Measurements from ENCODE around the gene BOLA3. TPM values are rescaled to one million over a fixed set of nuclear protein-coding genes. Genes with fewer than 3 reads are reported as not detected.

Gene BOLA3
- polyA plus RNA-seq, 1 experiment = 38.6 TPM

DNA sequence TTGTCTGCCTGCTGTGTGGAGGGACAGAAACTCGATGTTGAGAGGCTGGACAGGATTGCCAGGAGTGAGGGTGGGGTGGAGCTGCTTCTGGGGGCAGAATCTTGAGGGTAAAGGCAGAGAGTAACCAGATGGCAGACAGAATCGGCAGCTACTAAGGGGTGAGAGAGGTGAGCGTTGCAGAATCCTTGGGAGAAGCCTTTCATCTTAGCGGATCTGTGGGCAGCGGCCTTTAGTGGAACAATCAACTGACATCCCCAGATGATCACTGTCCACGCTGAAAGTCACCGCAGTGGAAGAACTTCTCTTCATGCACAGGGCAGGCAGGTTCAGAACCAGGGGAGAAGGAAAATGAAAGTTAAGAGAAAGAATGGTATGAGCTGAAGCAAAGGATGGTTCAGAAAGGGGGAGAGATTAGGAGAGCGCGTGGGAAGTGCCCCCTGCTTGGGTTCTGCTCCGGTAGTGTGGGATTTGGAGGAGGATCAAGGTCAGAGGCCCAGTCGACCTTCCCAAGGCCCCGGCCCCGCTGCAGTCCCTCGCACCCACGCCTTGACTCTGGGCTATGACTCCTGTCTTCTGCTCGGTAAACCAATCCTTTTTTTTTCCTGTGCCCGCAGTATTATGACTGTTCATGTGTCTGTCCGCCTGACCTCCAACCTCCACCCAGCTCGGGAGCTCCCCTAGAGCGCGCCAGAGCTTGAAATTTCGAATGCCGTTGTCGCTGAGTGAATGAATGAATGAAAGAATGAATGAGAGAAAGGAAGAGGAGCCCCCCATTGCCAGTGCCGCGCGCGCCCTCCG is 584 bp downstream of the BOLA3 start:
- DNase-seq (ENCODE audit: low read depth, low spot score) = no peak
- Histone ChIP-seq H3K27ac (ENCODE audit: low read depth, low read length) (no peak overlapping the region), H3K27me3 (ENCODE audit: control insufficient read depth, insufficient read depth, low read length) (no peaks in the 10 kb centered on the region), H3K9me3 (ENCODE audit: control insufficient read depth, insufficient read depth, low read length) (no peaks in the 10 kb centered on the region), H3K4me3 (ENCODE audit: low read depth, low read length) (peak overlapping the region; percentile 77)
- ChIA-PET POLR2A (interaction anchor here (1.9 kb wide), 1 partner anchor 27 kb away, joined by 12 read pairs; no protein-coding TSS in a partner anchor), CTCF (interaction anchor here (0.6 to 2.4 kb wide), 24 partner anchors 8 to 323 kb away, joined by 3 to 34 read pairs (median 4); partner anchors contain the start of genes MOB1A and STAMBP)
- TF ChIP-seq, protein P1, sequence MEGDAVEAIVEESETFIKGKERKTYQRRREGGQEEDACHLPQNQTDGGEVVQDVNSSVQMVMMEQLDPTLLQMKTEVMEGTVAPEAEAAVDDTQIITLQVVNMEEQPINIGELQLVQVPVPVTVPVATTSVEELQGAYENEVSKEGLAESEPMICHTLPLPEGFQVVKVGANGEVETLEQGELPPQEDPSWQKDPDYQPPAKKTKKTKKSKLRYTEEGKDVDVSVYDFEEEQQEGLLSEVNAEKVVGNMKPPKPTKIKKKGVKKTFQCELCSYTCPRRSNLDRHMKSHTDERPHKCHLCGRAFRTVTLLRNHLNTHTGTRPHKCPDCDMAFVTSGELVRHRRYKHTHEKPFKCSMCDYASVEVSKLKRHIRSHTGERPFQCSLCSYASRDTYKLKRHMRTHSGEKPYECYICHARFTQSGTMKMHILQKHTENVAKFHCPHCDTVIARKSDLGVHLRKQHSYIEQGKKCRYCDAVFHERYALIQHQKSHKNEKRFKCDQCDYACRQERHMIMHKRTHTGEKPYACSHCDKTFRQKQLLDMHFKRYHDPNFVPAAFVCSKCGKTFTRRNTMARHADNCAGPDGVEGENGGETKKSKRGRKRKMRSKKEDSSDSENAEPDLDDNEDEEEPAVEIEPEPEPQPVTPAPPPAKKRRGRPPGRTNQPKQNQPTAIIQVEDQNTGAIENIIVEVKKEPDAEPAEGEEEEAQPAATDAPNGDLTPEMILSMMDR (IDR thresholded peaks at IDR 0.05; ENCODE audit: low read depth, low read length) = no peak

DNA sequence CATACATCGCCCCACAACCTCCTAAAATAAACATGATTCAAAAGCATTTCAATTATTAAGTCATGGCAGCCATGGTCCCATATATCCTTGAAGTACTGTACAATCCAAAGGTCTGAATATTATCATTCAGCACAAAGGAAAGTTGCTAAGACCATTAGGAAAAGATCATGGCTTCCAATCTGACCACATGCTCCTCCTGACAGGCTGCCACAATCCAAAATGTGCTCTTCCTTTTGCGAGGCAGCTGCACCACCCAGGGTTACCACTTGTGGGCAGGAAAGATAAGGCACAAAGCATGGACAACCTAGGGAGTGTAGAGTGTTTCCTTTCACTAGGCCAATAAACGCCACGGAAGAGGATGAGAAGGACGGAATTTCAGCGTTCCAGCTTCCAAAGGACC is 5.4 kb downstream of the BOLA3 start:
- H3K27me3 ChIP-seq (ENCODE audit: control insufficient read depth, insufficient read depth, low read length) = no peaks in the 10 kb centered on the region
- CTCF ChIA-PET = no interaction called here
- no peak for DNase-seq (ENCODE audit: low read depth, low spot score)
- no peak overlapping the region for H3K27ac ChIP-seq (ENCODE audit: low read depth, low read length)
- TF ChIP-seq, protein P1 (IDR thresholded peaks at IDR 0.05; ENCODE audit: low read depth, low read length) = peak; percentile 18; the same call in 1 of the 2 replicates
- POLR2A ChIA-PET = no interaction called here
- H3K9me3 ChIP-seq (ENCODE audit: control insufficient read depth, insufficient read depth, low read length) = no peaks in the 10 kb centered on the region
- H3K4me3 ChIP-seq (ENCODE audit: low read depth, low read length) = no peak overlapping the region

DNA sequence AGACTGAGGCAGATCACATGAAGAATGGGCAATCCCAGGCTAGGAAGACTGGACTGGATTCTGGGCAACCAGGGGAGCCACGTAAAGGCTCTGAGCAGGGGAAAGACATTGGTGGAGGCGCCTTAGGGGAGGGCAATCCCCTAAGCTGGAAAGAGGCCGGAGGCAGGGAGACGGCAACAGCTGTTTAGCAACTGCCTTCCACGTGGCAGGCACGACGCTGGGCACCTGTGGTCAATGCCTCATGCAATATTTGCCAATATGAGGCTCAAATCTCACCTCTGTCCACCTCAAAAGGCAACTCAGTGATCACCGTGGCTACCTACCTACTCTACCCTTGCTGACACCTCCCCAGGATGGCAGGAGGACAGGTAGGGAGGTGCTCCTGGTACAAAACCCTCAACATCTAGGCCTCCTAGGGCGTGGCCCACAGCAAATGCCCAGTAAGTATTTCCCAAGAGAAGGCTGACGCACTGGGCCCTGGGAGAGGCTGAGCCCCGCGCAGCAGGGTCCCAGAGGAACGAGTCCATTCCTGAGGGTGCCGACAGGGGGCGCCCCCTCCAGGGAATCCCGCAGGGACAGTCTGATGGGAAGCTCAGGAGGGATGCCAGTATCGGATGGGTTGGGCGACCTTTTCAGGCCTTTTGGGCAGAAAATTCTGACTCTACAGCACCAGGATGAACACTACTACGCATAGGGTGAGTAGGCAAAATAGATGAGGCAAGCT is 8.9 kb downstream of the BOLA3 start:
- POLR2A ChIA-PET = interaction anchor here (0.6 kb wide), 1 partner anchor 168 kb away, joined by 5 read pairs; no protein-coding TSS in a partner anchor
- CTCF ChIA-PET = interaction anchor here (0.6 to 1.4 kb wide), 3 partner anchors 9 to 315 kb away, joined by 3 read pairs; partner anchors contain the start of gene BOLA3
- TF ChIP-seq, protein P1 (IDR thresholded peaks at IDR 0.05; ENCODE audit: low read depth, low read length) = peak; percentile 24
- no peaks in the 10 kb centered on the region for H3K9me3 ChIP-seq (ENCODE audit: control insufficient read depth, insufficient read depth, low read length)
- no peak overlapping the region for H3K4me3 ChIP-seq (ENCODE audit: low read depth, low read length)
- no peak overlapping the region for H3K27ac ChIP-seq (ENCODE audit: low read depth, low read length)
- H3K27me3 ChIP-seq (ENCODE audit: control insufficient read depth, insufficient read depth, low read length) = no peaks in the 10 kb centered on the region
- no peak for DNase-seq (ENCODE audit: low read depth, low spot score)

DNA sequence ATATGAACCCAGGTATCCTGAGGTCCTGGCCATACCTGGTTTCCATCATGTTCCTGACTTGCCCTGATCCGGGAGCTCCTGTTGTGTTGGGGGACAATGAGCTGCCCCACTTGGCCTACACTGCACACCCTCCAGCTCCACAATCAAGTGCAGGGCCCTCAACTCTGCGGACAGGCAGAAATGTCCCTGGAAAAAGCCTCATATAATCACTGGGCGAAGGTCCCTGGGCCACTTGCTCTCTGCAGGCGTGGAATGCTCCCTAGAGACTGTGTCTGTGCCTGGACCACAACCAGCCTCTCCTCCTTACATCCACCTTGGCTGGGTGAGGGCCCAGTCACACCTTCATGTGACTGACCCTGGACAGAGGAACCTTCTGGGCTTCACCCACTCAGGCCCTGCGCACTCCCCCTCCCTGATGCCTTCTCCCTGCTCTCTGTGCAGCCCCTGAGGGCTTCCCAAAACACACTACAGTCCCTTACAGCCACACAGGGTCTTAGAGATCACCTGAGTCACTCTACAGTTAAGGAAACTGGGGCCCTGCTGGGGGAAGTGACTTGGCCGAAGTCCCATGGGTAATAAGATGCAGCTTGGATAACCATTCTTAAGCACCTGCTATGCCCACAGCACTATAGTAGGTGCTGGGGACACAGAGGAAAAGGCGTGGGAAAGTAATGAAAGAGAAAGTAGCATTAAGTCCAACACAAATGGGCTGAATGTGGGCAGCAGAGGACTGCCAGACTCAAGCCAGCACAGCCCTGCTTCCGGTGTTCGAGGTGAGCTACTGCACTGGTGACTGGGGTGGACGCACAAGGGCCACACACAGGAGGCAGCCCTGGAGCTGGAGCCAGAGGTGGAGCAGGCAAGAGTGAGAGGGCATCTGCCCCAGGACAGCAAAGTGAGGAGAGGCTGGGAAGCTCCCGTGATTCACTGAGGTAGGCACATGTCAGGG is 9.8 kb downstream of the BOLA3 start:
- ChIA-PET POLR2A (no interaction called here), CTCF (interaction anchor here (0.7 to 1.4 kb wide), 2 partner anchors 9 to 18 kb away, joined by 3 to 5 read pairs; partner anchors contain the start of gene BOLA3)
- DNase-seq (ENCODE audit: low read depth, low spot score) = no peak
- Histone ChIP-seq H3K4me3 (ENCODE audit: low read depth, low read length) (no peak overlapping the region), H3K9me3 (ENCODE audit: control insufficient read depth, insufficient read depth, low read length) (no peaks in the 10 kb centered on the region), H3K27ac (ENCODE audit: low read depth, low read length) (no peak overlapping the region), H3K27me3 (ENCODE audit: control insufficient read depth, insufficient read depth, low read length) (no peaks in the 10 kb centered on the region)
- TF ChIP-seq, protein P1 (IDR thresholded peaks at IDR 0.05; ENCODE audit: low read depth, low read length) = no peak
